COR-L47 (cell line): ENCODE data around the gene TMEM51.
A peak's percentile ranks its signal among the peaks of the same experiment; 100 is the strongest.

Source experiments
- DNase-seq: peaks from one replicate; lab custom pipeline; 2025; lab: John Stamatoyannopoulos, UW

Gene TMEM51, protein sequence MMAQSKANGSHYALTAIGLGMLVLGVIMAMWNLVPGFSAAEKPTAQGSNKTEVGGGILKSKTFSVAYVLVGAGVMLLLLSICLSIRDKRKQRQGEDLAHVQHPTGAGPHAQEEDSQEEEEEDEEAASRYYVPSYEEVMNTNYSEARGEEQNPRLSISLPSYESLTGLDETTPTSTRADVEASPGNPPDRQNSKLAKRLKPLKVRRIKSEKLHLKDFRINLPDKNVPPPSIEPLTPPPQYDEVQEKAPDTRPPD

GRCh38 chr1:15153184-15153841, at the start of gene TMEM51:
Gene TMEM51, plus strand, starts transcription at chr1:15153747. Its CDS starts 61,341 bp downstream, at chr1:15215088.
- peak; percentile 72 for DNase-seq

- no peak for DNase-seq
Measured at GRCh38 chr1:15103906-15104305, 49.6 kb upstream of the TMEM51 start.

- no peak for DNase-seq
Measured at GRCh38 chr1:15104768-15105167, 48.8 kb upstream of the TMEM51 start.

GRCh38 chr1:15106608-15107007, 46.9 kb upstream of the TMEM51 start:
- peak; percentile 21 for DNase-seq

DNA sequence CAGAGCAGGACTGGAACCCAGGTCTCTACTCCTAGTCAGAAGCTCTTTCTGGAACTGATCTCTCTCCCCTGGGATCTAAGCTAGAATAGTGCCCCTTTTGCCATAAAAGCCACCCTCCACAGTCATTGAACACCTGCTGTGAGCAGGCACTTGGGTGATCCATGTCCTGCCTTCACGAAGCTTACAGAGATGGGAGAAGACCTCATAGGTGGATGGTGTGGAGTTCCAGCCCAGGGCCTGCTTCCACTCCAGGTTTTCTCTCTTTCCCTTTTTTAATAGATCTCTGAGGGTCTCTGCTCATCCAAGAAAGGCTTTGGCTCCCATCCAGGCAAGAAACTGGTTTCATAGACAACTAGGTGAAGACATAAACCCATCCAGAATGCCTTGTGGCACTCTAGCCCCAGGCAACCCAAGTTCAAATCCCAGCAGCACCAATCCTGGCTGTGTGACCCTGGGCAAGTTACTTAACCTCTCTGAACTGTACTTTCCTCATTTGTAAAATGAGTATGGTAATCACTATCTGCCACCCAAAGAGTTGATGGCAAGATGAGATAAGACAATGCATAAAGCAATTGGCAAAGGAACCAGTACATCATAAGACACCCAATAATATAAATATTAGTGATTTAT, 46.4 kb upstream of the TMEM51 start:
- no peak for DNase-seq

GRCh38 chr1:15107911-15108310, 45.6 kb upstream of the TMEM51 start:
- DNase-seq = no peak

DNA sequence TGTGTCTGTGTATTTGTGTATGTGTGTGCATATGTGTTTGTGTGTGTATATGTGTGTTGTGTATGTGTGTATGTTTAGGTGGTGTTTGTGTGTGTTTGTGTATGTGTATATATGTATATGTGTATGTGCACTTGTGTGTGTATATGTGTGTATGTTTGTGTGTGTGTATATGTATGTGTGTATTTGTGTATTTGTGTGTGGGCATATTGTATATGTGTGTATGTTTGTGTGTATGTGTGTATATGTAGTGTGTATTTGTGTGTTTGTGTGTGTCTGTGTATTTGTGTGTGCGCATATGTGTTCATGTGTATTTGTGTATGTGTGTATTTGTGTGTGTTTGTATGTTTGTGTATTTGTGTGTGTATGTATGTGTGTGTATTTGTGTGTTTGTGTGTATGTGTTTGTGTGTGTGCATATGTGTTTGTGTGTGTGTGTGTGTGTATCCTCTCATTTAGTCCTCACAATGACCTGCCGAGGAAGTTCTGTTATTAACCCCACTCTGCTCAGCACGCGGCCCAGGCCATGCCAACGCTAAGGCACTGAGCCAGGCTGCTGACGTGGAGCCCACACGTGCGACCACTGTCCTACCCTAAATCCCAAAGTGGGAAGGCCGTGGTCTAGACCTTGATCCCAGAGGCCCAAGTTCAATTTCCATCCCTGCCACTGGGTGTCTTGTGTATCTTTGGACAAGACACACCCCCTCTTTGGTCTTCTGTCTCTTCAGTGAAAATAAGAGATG, 43.2 kb upstream of the TMEM51 start:
- DNase-seq = no peak

GRCh38 chr1:15110867-15111230, 42.7 kb upstream of the TMEM51 start:
- no peak for DNase-seq

- no peak for DNase-seq
Measured at GRCh38 chr1:15113146-15113545, 40.4 kb upstream of the TMEM51 start.

DNA sequence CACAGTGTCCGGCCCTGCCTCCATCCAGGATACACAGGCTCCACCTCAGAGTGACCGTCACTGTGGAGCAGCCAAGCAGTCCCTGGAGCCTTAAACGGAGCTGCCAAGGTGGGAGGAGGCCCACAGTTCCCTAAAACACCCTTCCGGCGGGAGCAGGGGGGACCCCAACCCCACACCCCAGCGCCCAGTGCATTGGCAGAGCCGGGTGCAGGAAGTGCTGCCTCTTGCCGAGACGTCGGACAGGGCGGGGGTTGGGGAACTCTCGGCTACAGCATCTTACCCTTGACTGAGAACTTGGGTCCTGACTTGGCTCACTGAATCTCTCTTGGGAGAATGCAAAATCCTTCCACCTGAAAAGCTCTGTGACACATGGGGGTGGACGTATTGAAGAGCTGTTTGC, 38.7 kb upstream of the TMEM51 start:
- DNase-seq = no peak

- DNase-seq = no peak
Measured at GRCh38 chr1:15115542-15116330, 37.8 kb upstream of the TMEM51 start.

GRCh38 chr1:15116966-15117365, 36.6 kb upstream of the TMEM51 start:
- no peak for DNase-seq

DNA sequence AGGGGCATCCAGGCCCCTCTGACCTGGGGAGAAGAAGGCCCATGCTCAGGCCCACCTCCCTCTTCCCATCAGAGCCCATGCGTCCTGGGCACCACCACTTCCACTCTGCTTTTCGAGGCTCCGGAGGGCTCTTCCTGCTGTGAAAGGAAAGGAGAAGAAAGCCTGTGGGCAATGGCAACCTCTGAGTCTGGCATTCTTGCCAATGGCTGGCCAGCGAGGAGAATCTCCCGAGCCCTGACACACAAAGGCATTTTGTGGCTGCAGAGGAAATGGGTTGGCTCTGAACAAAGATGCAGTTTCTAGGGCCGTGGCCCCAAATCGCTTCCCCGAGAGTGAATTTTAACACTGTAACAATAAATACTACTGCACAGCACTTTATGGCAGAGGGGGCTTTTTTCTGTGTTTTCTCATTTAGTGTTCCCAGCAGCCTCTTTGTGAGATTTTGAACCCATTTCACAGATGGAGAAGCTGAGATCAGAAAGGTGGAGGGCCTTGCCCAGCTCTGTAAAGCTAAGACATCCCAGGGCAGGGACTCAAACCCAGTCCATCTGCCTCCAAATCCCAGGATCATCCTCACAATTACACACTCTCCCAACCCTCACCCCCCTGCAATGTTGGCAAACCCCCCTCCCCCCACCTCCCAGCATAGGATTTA, 35.7 kb upstream of the TMEM51 start:
- no peak for DNase-seq

DNA sequence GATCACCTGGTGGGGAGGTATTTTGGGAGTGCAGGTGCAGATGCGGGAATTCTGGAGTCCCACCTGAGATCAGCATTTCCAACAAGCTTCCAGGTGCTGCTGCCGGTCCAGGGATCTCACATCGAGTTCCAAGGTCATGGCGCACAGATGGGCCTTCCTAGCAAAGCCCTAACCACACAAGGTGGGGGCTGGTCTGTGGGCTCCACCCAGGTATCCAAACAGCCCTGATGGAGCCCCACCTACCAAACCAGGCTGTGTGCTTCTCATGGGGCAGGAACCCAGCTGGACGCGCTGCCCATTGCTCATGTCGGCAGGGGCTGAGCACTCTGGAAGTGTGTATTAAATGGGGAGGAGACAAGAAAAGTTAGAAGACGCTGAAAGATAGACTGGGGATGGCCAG, 35.0 kb upstream of the TMEM51 start:
- no peak for DNase-seq

- no peak for DNase-seq
Measured at GRCh38 chr1:15120251-15120945, 33.1 kb upstream of the TMEM51 start.

DNA sequence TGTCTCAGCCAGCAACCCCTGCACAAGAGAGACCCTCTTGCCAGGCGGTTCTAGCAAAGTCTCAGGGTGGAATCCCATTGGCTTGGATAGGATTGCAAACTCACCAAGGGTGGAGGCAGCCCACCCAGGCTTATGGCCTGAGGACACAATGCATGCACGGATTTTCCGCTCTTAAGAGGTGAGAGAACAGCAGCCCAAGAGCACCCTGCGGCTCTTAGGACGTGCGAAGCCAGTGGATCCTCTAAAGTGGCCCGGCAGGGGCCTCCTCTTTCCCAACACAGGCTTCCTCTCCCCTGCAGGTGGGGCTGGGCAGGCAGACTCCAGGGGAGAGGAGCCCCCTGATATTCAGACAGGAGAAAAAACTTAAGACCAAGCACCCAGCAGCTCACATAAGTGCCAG, 31.2 kb upstream of the TMEM51 start:
- no peak for DNase-seq

GRCh38 chr1:15123270-15123669, 30.3 kb upstream of the TMEM51 start:
- peak; percentile 68 for DNase-seq

GRCh38 chr1:15123925-15124324, 29.6 kb upstream of the TMEM51 start:
- peak; percentile 4 for DNase-seq

- DNase-seq = no peak
Measured at GRCh38 chr1:15124362-15125100, 29.0 kb upstream of the TMEM51 start.

DNA sequence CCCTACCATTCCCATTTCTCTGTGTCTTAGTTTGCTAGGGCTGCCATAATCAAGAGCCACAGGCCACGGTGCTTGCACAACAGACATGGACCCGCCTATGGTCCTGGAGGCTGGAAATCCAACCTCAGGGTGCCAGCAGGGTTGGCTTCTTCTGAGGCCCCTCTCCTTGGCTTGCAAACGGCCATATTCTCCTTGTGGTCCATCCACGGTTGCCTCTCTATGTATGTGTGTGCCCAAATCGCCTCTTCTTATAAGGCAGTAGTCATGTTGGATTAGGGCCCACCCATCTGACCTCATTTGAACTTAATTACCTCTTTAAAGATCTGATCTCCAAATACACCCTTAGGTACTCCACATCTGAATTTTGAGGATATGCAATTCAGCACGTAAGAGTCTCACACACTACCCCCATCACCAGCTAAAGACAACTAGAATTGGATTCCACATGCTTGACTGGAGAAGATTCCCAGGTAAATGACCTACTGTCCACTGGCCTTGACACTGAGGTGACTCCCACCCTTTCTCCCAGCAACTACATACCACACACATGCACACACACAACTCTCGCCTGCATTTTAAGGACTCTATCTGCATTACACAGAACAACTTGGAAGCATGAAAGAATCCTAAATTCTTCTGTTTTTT, 28.3 kb upstream of the TMEM51 start:
- no peak for DNase-seq
